ENCODE measurements around the gene SZT2. TPM values are rescaled to one million over a fixed set of nuclear protein-coding genes. Genes with fewer than 3 reads are reported as not detected.

Gene SZT2
- total and polyA plus RNA-seq, 10 of the 15 experiments (the other 5 are each of a cell fraction or from before 2014, with no cell fraction given), result 1.4 to 38.3 (median 12.7) TPM

- Histone ChIP-seq H3K9me3 (replicated peaks; ENCODE audit: control insufficient read depth, insufficient read depth, low read length) (no peaks in the 10 kb centered on the region), H3K27ac (ENCODE audit: control insufficient read depth, insufficient read depth) (no peak overlapping the region), H2AFZ (ENCODE audit: control insufficient read depth, low read depth, low read length) (no peak overlapping the region), H3K4me3 (no peak overlapping the region), H3K36me3 (ENCODE audit: control insufficient read depth in 2 of 2, insufficient read depth in 2 of 2, low read length in 1 of 2) (peaks cover 20 to 35% of the 10 kb centered on the region in 2 experiments), H3K4me1 (ENCODE audit: control insufficient read depth, insufficient read depth, low read length) (peaks cover 9% of the 10 kb centered on the region), H3K9ac (ENCODE audit: control insufficient read depth, insufficient read depth, low read length) (no peak overlapping the region), H3K79me2 (ENCODE audit: control insufficient read depth, insufficient read depth, low read length) (no peaks in the 10 kb centered on the region), H3K4me2 (ENCODE audit: control insufficient read depth, insufficient read depth) (no peak overlapping the region), H3K27me3 (replicated peaks in 1 of 2; ENCODE audit: control insufficient read depth in 2 of 2, insufficient read depth in 2 of 2, low read length in 1 of 2) (no peaks in the 10 kb centered on the region), H4K20me1 (ENCODE audit: control insufficient read depth, insufficient read depth) (no peaks in the 10 kb centered on the region)
- intact Hi-C loops (cut with micrococcal nuclease; ENCODE audit: unreplicated experiment), result no loop called here
- in situ Hi-C loops (cut with MboI), result no loop called here
- ATAC-seq, result no peak
- no peak for TF ChIP-seq IRF5 (IDR thresholded peaks at IDR 0.05; ENCODE audit: borderline replicate concordance)
- TF ChIP-seq RUNX3 (IDR thresholded peaks at IDR 0.05; ENCODE audit: low read length), result no peak
- TF ChIP-seq HDAC6 (IDR thresholded peaks at IDR 0.05; ENCODE audit: unreplicated experiment), result no peak
- TF ChIP-seq ATF3 (IDR thresholded peaks at IDR 0.05; ENCODE audit: borderline replicate concordance, extremely low read depth, low read depth, low read length), result no peak
- no peak for TF ChIP-seq CREB1 (IDR thresholded peaks at IDR 0.05; ENCODE audit: low read depth)
- no peak for TF ChIP-seq CTCF (IDR thresholded peaks at IDR 0.05 in 2 of 3, conservative IDR thresholded peaks at IDR 0.05 in 1 of 3; ENCODE audit: control insufficient read depth in 2 of 3, extremely low read depth in 1 of 3, insufficient read depth in 1 of 3, low read depth in 3 of 3, low read length in 3 of 3)
- BruUV-seq (replicated peaks), result no TSS peak
- CTCF ChIA-PET, result no interaction called here
- SMC1A ChIA-PET (ENCODE audit: uncharacterized antibody, unreplicated experiment), result no interaction called here
- DNase-seq (ENCODE audit: low read depth, low spot score), result no peak
- POLR2A ChIA-PET, result no interaction called here
- over 99% methylated on average over 9 of the region's 10 CpGs for WGBS (ENCODE audit: insufficient coverage, insufficient replicate concordance, low lambda C conversion rate, missing lambda C conversion rate)
- RAD21 ChIA-PET (ENCODE audit: unreplicated experiment), result no interaction called here
- FAIRE-seq, result no peak
Measured at GRCh38 chr1:43420874-43421273, 31.2 kb downstream of the SZT2 start.

Data from GM12878 (cell line).